Activated T-cell treated with anti-CD3 and anti-CD28 coated beads, Interleukin-2, amount 50 U/mL, for 1 hour (primary cell): ENCODE results near the gene PDE3A.
"Not testable (repeated sequence)": the region's sequence is repeated elsewhere in the genome, so short reads cannot be mapped to it uniquely, and the experiment has no call there.

Experiments
- DNase-seq: peaks from one replicate; pipeline ENCODE4 v3.0.0-alpha.2; 2020

Gene PDE3A

GRCh38 chr12:20503858-20504257 lies 135.5 kb downstream of the PDE3A start:
- no peak for DNase-seq

- no peak for DNase-seq
These were observed 136.7 kb downstream of the PDE3A start for GRCh38 chr12:20505056-20505455.

- DNase-seq = no peak
These were observed 138.7 kb downstream of the PDE3A start for GRCh38 chr12:20507056-20507455.

GRCh38 chr12:20507711-20508110 lies 139.4 kb downstream of the PDE3A start:
- no peak for DNase-seq

- DNase-seq = no peak
These were observed 140.0 kb downstream of the PDE3A start for GRCh38 chr12:20508359-20508758.

GRCh38 chr12:20508962-20509361 lies 140.6 kb downstream of the PDE3A start:
- DNase-seq = no peak

- no peak for DNase-seq
These were observed 142.5 kb downstream of the PDE3A start for GRCh38 chr12:20510811-20511210.

GRCh38 chr12:20513189-20513588 lies 144.9 kb downstream of the PDE3A start:
- DNase-seq = no peak

- DNase-seq = no peak
These were observed 146.3 kb downstream of the PDE3A start for GRCh38 chr12:20514598-20514997.

- no peak for DNase-seq
These were observed 152.2 kb downstream of the PDE3A start for GRCh38 chr12:20520532-20520931.

- DNase-seq = no peak
These were observed 155.3 kb downstream of the PDE3A start for GRCh38 chr12:20523658-20524057.

- no peak for DNase-seq
These were observed 155.8 kb downstream of the PDE3A start for GRCh38 chr12:20524113-20524512.

GRCh38 chr12:20525064-20525610 lies 156.8 kb downstream of the PDE3A start:
- DNase-seq = no peak

- no peak for DNase-seq
These were observed 159.3 kb downstream of the PDE3A start for GRCh38 chr12:20527417-20528163.

- no peak for DNase-seq
These were observed 159.9 kb downstream of the PDE3A start for GRCh38 chr12:20528208-20528607.

- DNase-seq = no peak
These were observed 177.9 kb downstream of the PDE3A start for GRCh38 chr12:20546267-20546666.

GRCh38 chr12:20547816-20548575 lies 179.7 kb downstream of the PDE3A start:
- DNase-seq = no peak

- DNase-seq = no peak
These were observed 180.3 kb downstream of the PDE3A start for GRCh38 chr12:20548611-20549010.

GRCh38 chr12:20549108-20549719 lies 180.9 kb downstream of the PDE3A start:
- DNase-seq = no peak

GRCh38 chr12:20551742-20552442 lies 183.6 kb downstream of the PDE3A start:
- not testable (repeated sequence) for DNase-seq

- DNase-seq = not testable (repeated sequence)
These were observed 184.2 kb downstream of the PDE3A start for GRCh38 chr12:20552586-20552985.

GRCh38 chr12:20555015-20555414 lies 186.7 kb downstream of the PDE3A start:
- no peak for DNase-seq

- no peak for DNase-seq
These were observed 187.4 kb downstream of the PDE3A start for GRCh38 chr12:20555771-20556170.
